SU-DHL-6 (cell line): ENCODE data around the gene PRELP.

Source experiments
- EZH2phosphoT487 ChIP-seq: fragments of 200-600 bp; sonication (generic), shearing (Covaris generic); conservative IDR thresholded peaks from 2 replicates; pipeline ENCODE4 v1.6.1; 2018; ENCODE audit warnings: mild to moderate bottlenecking, antibody characterized with exemption, low read length, moderate library complexity, mixed read lengths
- TF ChIP-seq, protein P1 (sequence below): fragments of 200-600 bp; sonication (generic); IDR thresholded peaks from one replicate; pipeline ENCODE4 v1.5.1; 2017; ENCODE audit warnings: antibody characterized with exemption, mild to moderate bottlenecking, low read length, moderate library complexity; ENCODE audit not compliant: insufficient read depth, poor library complexity, severe bottlenecking

- TF ChIP-seq, protein P1, sequence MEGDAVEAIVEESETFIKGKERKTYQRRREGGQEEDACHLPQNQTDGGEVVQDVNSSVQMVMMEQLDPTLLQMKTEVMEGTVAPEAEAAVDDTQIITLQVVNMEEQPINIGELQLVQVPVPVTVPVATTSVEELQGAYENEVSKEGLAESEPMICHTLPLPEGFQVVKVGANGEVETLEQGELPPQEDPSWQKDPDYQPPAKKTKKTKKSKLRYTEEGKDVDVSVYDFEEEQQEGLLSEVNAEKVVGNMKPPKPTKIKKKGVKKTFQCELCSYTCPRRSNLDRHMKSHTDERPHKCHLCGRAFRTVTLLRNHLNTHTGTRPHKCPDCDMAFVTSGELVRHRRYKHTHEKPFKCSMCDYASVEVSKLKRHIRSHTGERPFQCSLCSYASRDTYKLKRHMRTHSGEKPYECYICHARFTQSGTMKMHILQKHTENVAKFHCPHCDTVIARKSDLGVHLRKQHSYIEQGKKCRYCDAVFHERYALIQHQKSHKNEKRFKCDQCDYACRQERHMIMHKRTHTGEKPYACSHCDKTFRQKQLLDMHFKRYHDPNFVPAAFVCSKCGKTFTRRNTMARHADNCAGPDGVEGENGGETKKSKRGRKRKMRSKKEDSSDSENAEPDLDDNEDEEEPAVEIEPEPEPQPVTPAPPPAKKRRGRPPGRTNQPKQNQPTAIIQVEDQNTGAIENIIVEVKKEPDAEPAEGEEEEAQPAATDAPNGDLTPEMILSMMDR, result no peak
- no peak for TF ChIP-seq EZH2phosphoT487
Measured at GRCh38 chr1:203441766-203442165, 33.8 kb upstream of the PRELP start.
